Medulla oblongata (tissue), 1 donor: ENCODE data around the gene HMCN2.
"Not testable (repeated sequence)": the region's sequence is repeated elsewhere in the genome, so short reads cannot be mapped to it uniquely, and the experiment has no call there.

Experiments
- DNase-seq: peaks from one replicate; pipeline ENCODE4 v3.0.0-alpha.2; 2015; ENCODE audit errors: extremely low spot score

The HMCN2 gene

GRCh38 chr9:130330202-130330862 lies 64.8 kb downstream of the HMCN2 start:
- DNase-seq = no peak

DNA sequence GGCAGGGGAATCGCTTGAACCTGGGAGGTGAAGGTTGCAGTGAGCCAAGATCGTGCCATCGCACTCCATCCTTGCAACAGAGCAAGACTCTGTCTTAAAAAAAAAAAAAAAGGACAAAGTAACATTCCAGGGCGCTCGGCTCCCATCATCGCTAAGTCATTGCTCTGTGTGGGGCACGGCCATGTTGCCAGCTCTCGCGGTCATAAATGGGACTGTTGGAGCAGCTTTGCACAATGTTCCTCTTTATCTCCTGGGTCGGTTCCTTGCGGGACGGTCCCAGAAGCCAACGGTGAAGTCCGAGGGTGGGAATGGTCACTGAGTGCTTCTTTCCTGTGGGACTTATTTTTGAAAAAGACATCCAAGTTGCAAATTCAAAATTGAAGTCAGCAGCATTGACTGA lies 65.5 kb downstream of the HMCN2 start:
- DNase-seq = no peak

- DNase-seq = no peak
Observed at GRCh38 chr9:130331573-130331972, 66.0 kb downstream of the HMCN2 start.

DNA sequence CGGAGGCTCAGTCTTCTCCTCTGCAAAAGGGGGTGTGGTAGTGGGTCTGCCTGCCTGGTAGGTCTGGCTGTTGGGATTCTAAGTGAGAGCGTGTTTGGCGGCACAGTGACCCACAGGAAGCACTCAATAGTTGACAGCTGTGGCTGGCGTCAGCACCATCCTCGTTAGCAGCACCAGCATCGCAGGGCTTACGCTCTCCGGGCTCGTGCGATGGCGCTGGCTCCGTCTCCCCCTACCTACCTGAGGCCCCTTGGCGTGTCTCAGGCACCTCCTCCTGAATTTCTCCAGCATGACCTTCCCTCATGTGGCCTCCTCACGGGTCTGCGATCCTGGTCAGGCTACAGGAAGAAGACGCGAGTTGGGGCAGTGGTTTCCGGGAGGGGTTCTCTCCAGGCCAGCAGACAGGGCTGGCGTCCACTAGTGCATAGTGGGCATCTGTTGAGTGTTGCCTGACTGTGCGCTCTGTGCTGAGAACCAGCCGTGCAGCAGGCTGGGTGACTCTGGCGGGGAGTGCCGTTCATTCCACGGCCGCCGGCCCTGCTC lies 66.9 kb downstream of the HMCN2 start:
- DNase-seq = no peak

- no peak for DNase-seq
Observed at GRCh38 chr9:130333041-130333711, 67.6 kb downstream of the HMCN2 start.

- DNase-seq = no peak
Observed at GRCh38 chr9:130333712-130334062, 68.1 kb downstream of the HMCN2 start.

GRCh38 chr9:130334915-130335314 lies 69.4 kb downstream of the HMCN2 start:
- no peak for DNase-seq

DNA sequence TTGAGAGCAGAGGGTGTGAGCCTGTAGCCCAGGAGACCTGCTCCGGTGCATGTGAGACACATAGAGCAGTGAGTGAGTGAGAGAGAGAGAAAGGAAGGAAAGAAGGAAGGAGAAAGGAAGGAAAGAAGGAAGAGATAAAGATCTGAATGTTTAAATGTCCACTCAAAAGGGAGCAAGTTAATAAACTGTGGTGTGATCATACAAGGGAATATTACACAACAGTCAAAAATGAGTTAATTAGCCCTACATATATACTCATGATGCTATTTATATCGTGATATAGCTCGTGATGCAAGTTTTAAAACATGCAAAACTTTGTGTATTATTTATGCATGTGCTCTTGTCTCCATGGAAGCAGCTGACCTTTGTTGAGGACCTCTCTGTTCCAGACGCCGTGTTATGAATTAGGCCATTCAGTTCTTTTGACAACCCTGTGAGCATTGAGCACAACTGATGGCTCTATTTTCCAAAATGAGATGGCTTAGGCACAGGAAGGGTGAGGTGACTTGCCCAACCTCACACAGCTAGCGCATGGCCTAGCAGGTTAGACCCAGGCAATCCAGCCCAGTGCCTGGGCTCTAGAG lies 70.6 kb downstream of the HMCN2 start:
- no peak for DNase-seq

DNA sequence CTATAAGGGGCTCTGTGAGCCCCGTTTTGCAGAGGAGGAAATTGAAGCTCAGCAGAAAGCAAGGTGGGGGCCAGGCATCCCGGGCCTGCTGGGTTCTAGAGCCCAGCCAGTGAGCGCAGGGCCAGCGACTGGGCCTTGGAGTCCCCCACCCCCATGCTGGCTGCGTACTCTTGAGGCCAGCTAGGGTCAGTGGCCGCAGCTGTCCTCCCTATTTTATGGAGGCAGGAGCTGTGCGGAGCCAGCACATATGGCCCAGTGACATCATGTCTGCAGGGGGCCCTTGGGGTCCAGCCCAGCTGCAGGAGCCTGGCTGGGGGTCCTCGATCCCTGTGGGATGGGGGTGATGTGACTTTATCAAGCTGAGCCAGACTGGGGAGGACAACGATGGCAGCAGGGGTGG lies 71.3 kb downstream of the HMCN2 start:
- no peak for DNase-seq

- DNase-seq = no peak
Observed at GRCh38 chr9:130337318-130337717, 71.8 kb downstream of the HMCN2 start.

DNA sequence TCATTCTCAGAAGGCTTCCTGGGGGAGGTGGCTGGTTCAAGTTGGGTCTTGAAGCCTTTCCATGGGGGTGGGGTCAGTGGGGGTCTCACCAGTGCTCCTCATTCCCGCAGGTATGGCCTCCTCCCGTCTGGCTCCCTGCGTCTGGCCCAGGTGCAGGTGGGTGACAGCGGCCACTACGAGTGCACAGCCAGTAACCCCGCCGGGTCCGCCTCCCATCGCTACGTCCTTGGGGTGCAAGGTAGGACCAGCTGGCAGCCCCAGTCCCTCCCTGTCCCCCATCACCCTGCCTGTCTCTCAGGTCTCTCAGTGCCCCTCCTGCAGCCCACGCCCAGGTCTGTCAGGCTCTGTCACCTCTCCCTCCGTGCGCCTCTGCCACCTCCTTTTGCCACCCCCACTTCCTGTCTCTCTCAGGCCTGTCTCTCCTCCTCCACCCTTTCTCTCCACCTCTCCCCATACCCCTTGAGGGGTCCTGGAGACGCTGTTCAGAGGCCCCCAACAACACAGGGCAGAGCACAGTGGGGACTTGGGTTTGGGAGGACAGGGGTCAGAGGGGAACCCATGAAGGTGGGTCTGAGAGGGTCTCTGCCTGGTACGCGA lies 72.3 kb downstream of the HMCN2 start:
- DNase-seq = no peak

DNA sequence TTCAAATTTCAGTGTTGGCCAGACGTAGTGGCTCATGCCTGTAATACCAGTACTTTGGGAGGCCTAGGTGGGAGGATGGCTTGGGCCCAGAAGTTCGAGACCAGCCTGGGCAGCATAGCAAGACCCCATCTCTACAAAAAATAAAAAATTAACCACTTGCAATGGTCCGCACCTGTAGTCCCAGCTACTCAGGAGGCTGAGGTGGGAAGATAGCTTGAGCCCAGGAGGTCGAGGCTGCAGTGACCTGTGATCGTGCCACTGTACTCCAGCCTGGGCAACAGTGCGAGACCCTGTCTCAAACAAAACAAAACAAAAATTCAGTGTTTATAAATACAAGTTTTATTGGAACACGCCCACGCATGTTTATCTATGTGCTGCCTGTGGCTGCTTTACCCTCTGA lies 73.3 kb downstream of the HMCN2 start:
- not testable (repeated sequence) for DNase-seq

DNA sequence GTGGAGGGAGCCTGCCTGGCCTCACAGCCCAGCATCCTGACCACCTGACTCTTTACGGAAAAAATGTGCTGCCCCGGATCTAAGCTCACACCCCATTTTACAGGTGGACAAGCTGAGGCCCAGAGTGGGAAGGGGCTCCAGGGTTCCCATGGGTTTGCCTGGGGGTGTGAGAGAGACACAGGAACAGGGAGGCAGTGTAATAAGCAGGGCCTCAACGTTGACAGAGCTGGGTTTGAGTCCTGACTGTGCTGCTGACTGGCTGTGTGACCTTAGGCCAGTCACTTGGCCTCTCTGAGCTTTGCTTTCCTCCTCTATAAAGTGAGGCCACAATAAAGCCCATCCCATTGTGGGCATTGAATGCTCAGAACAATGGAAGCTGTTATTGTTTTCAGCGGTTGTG lies 73.7 kb downstream of the HMCN2 start:
- DNase-seq = no peak

DNA sequence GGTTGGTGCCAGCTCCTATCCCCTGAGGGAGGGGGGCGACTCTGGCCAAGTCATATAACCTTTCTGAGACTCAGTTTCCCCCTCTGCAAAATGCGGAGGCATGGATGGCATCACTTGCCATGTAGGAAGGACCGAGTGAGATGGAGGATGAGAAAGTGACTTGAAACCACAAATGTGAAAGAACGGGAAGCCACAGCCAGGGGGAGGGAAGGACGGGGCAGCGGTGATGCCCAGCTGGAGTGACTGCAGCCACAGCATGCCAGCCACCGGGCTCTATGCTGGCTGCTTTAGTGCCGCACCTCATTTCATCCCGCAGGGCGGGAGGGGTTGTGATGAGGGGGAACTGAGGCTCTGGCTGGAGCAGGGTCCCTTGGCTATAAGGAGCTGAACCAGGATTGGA lies 74.5 kb downstream of the HMCN2 start:
- DNase-seq = no peak

GRCh38 chr9:130340557-130340956 lies 75.0 kb downstream of the HMCN2 start:
- not testable (repeated sequence) for DNase-seq

DNA sequence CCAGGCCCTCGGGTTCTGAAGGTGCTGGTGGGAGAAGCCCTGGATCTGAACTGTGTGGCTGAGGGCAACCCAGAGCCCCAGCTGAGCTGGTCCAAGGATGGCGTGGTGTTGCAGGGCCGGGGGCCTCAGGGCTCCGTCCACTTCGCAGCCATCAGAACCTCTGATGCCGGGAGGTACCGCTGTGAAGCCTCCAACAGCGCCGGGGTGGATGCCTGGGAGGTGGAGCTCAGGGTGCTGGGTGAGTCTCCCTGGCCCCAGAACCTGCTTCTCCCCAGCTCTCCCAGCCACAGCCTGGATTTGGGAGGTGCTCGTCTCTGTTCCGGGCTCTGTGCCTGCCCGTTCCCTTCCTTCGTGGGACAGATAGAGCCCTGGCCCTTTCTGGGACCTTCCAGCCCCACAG lies 75.6 kb downstream of the HMCN2 start:
- no peak for DNase-seq

DNA sequence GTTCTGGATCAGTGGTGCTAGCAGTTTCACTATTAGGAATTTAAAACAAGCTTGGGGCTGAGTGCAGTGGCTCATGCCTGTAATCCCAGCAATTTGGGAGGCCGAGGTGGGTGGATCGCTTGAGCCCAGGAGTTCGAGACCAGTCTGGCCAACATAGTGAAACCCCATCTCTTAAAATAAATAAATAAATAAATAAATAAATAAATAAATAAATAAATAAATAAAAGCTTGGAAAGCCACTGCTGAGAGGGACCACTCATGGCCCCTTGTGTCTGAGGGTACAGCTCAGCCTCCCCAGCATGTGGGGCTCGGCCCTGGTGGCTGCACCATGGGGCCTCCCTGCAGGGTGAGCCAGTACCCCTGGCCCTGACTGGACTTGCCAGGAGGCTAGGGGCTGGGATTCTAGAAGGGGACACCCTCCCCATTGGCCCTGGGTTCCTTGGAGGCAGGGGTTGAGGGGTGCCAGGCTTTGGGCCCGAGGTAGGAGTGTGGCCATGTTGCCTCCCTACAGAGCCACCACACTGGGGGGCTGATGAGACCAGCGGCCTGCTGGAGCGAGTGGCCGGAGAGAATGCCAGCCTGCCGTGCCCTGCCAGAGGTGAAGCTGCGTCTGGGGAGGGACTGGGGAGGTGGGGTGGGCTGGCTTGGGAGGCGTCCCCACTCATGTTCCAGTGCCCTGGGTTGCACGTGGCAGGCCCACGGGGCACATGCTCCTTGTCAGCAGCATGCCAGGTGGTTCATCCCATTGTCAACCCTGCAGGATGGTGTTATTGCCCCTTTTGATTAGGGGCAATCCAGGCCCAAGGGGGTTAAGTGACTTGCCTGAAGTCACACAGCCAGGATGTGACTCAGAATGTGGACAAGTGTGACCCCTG lies 76.5 kb downstream of the HMCN2 start:
- DNase-seq = no peak

DNA sequence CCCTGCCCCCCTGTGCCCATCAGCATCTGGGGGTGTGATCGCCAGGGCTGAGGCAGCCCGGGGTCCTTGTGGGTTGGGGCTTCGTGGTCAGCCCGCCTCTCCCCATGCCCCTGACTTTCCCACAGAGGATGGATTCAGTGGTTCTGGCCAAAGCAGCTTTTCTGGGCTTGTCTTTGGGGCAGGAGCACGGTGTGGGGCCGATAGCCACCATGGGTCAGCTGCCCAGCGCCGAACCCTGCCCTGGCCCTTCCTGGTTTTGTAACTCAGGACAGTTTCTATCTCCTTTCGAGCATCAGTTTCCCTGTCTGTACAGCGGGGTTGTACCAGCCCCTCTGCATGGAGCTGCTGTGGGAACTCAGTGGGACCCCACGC lies 77.1 kb downstream of the HMCN2 start:
- no peak for DNase-seq

DNA sequence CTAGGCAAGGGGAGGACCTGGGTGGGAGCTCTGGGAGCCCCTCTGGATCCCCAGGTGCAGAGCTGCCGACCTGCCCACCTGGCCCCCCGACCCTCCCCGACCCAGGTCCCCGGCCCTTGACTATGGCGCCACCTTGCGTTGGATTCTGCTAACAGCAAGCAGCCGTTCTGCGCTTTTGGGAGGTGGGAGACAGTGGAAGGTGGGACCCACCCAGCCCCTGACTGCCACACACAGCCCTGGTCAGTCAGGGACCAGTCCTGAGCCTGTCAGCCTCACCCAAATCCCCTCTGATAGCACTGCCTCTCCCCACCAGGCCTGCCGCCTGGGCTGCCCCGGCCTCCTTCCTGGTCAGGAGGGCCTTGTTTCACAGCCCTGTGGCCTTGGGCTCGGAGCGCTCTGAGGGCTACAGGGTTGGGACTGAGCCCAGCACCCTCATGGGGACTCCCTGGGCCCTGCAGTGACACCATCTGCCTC lies 77.9 kb downstream of the HMCN2 start:
- no peak for DNase-seq

DNA sequence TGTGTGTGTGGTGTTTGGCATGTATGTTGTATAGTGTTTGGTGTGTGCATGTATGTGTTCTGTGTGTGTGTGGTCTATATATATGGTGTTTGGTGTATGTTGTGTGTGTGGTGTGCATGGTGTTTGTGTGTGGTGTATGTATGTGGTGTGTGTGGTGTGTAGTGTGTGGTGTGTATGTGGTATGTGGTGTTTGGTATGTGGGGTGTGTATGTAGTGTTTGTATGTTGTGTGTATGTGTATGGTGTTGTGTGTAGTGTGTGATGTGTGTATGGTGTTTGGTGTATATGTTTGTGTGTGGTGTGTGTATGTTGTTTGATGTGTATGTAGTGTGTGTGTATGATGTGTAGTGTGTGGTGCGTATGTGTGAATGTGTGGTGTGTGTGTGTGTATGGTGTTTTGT lies 78.8 kb downstream of the HMCN2 start:
- DNase-seq = no peak

- DNase-seq = no peak
Observed at GRCh38 chr9:130345009-130345896, 79.7 kb downstream of the HMCN2 start.
